CD4-positive, alpha-beta T cell (primary cell): ENCODE results near the gene ENOX1. TPM values are rescaled to one million over a fixed set of nuclear protein-coding genes. Genes with fewer than 3 reads are reported as not detected.

Experiments
- ATAC-seq: fragments of 200-7000 bp; cut with Tn5 transposase; one replicate; pipeline ENCODE4 v1.10.0; 2022; ENCODE audit warnings: mild to moderate bottlenecking; ENCODE audit not compliant: poor library complexity
- CTCF ChIA-PET: fragments of 350-600 bp; sonication (Branson Sonifier 250); formaldehyde crosslinking; loops from one replicate; lab custom pipeline; 2021; ENCODE audit warnings: antibody characterized with exemption, inconsistent platforms; lab: Charles Lee
- POLR2A ChIA-PET: fragments of 350-600 bp; sonication (Branson Sonifier 250); formaldehyde crosslinking; loops from one replicate; lab custom pipeline; 2021; ENCODE audit warnings: antibody characterized with exemption, inconsistent platforms; lab: Charles Lee
- DNase-seq, 14 experiments: peaks; one replicate each; pipeline ENCODE4 v3.0.0-alpha.2; 2013 to 2020; ENCODE audit warnings: mixed read lengths in 2 of 14
- H3K27ac ChIP-seq, 2 donors: one replicate each; pipeline versions ENCODE4 v1.5.1 to v1.7.0; 2013; ENCODE audit warnings: low read length in 2 of 2, low read depth in 1 of 2, mild to moderate bottlenecking in 1 of 2
- H3K27me3 ChIP-seq, 2 experiments: 1 replicate in 1 of 2; 2 replicates in 1 of 2; pipeline versions ENCODE4 v1.6.1 to v1.7.0; 2013; ENCODE audit warnings: low read length in 2 of 2, control low read depth in 1 of 2, mild to moderate bottlenecking in 1 of 2, moderate library complexity in 1 of 2; ENCODE audit not compliant: insufficient read depth in 2 of 2, control insufficient read depth in 1 of 2
- H3K36me3 ChIP-seq: one replicate; pipeline ENCODE4 v1.6.1; 2013; ENCODE audit warnings: low read length, control low read depth; ENCODE audit not compliant: insufficient read depth
- H3K4me1 ChIP-seq: one replicate; pipeline ENCODE4 v1.6.1; 2013; ENCODE audit warnings: low read length, control low read depth; ENCODE audit not compliant: insufficient read depth
- H3K4me3 ChIP-seq: one replicate; pipeline ENCODE4 v1.5.1; 2013; ENCODE audit warnings: mild to moderate bottlenecking, low read length, moderate library complexity
- H3K9me3 ChIP-seq, 2 experiments: 1 replicate in 1 of 2; 2 replicates in 1 of 2; pipeline versions ENCODE4 v1.6.1 to v1.7.0; 2013; ENCODE audit warnings: low read length in 2 of 2, mild to moderate bottlenecking in 2 of 2, control low read depth in 1 of 2, moderate library complexity in 1 of 2; ENCODE audit not compliant: control insufficient read depth in 1 of 2, insufficient read depth in 1 of 2
- H3K27ac Mint-ChIP-seq: one replicate; pipeline ENCODE4 v1.8.0; 2020; ENCODE audit warnings: mixed read lengths
- H3K27me3 Mint-ChIP-seq: one replicate; pipeline ENCODE4 v1.8.0; 2021; ENCODE audit warnings: mixed read lengths
- H3K36me3 Mint-ChIP-seq: one replicate; pipeline ENCODE4 v1.8.0; 2021; ENCODE audit warnings: low read depth, mixed read lengths
- H3K4me1 Mint-ChIP-seq: one replicate; pipeline ENCODE4 v1.8.0; 2021; ENCODE audit warnings: low read depth, mixed read lengths
- H3K4me3 Mint-ChIP-seq: one replicate; pipeline ENCODE4 v1.8.0; 2020; ENCODE audit warnings: mild to moderate bottlenecking, mixed read lengths
- H3K9me3 Mint-ChIP-seq: one replicate; pipeline ENCODE4 v1.8.0; 2020; ENCODE audit warnings: mixed read lengths
- intact Hi-C, 2 experiments: fragments of 100-400 bp; cut with DNase I in 1 of 2; cut with micrococcal nuclease in 1 of 2; formaldehyde crosslinking; loops; one replicate each; pipeline versions ENCODE4 v1.15.1 to v1.9.0; 2023 to 2025; cut with DNase I, micrococcal nuclease
- total RNA-seq, 174 experiments: library from RNA in 2 of 174; stranded (reverse) in 2 of 174; gene quantifications; one replicate each; pipeline ENCODE4 v1.2.3 and lab custom pipeline; 2021 to 2026
- TF ChIP-seq, protein P1 (sequence below): fragments of 200-600 bp; IDR thresholded peaks from one replicate; pipeline ENCODE4 v1.8.0; 2022; ENCODE audit warnings: antibody characterized with exemption, mild to moderate bottlenecking

Gene ENOX1
- total RNA-seq, 2 experiments from 2014 or later: not detected

DNA sequence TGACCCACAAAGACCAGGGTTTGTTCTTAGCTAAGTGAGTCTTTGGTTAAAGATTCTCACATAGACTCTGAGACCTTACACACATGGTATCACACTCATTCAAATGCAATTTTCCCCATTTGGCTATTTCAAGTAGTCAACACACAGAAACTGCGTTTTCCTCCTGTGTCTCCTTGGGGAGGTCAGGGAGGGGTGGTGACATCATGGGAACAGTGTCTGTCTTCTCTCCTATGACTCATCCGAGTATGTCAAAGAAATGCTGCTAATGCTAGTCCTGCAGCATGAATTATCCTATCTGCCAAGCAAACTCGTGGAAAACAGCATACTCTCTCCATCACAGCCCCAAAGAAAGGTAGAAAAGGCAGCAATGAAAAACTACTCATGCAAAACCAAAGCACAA lies 100.2 kb downstream of the ENOX1 start:
- Histone ChIP-seq H3K36me3 (no peaks in the 10 kb centered on the region), H3K27me3 (no peaks in the 10 kb centered on the region), H3K27ac (no peak overlapping the region), H3K4me3 (no peak overlapping the region), H3K9me3 (no peaks in the 10 kb centered on the region), H3K4me1 (no peaks in the 10 kb centered on the region)
- ATAC-seq: no peak
- H3K27me3 Mint-ChIP-seq: no peaks in the 10 kb centered on the region
- no peaks in the 10 kb centered on the region for H3K9me3 Mint-ChIP-seq
- no peak overlapping the region for H3K27ac Mint-ChIP-seq
- no peaks in the 10 kb centered on the region for H3K36me3 Mint-ChIP-seq
- no peaks in the 10 kb centered on the region for H3K4me1 Mint-ChIP-seq
- TF ChIP-seq, protein P1, sequence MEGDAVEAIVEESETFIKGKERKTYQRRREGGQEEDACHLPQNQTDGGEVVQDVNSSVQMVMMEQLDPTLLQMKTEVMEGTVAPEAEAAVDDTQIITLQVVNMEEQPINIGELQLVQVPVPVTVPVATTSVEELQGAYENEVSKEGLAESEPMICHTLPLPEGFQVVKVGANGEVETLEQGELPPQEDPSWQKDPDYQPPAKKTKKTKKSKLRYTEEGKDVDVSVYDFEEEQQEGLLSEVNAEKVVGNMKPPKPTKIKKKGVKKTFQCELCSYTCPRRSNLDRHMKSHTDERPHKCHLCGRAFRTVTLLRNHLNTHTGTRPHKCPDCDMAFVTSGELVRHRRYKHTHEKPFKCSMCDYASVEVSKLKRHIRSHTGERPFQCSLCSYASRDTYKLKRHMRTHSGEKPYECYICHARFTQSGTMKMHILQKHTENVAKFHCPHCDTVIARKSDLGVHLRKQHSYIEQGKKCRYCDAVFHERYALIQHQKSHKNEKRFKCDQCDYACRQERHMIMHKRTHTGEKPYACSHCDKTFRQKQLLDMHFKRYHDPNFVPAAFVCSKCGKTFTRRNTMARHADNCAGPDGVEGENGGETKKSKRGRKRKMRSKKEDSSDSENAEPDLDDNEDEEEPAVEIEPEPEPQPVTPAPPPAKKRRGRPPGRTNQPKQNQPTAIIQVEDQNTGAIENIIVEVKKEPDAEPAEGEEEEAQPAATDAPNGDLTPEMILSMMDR: no peak
- DNase-seq: no peak
- ChIA-PET POLR2A (no interaction called here), CTCF (interaction anchor here (1.2 kb wide), 1 partner anchor 12 kb away, joined by 3 read pairs; no protein-coding TSS in a partner anchor)
- no peak overlapping the region for H3K4me3 Mint-ChIP-seq
- intact Hi-C loops: no loop called here

DNA sequence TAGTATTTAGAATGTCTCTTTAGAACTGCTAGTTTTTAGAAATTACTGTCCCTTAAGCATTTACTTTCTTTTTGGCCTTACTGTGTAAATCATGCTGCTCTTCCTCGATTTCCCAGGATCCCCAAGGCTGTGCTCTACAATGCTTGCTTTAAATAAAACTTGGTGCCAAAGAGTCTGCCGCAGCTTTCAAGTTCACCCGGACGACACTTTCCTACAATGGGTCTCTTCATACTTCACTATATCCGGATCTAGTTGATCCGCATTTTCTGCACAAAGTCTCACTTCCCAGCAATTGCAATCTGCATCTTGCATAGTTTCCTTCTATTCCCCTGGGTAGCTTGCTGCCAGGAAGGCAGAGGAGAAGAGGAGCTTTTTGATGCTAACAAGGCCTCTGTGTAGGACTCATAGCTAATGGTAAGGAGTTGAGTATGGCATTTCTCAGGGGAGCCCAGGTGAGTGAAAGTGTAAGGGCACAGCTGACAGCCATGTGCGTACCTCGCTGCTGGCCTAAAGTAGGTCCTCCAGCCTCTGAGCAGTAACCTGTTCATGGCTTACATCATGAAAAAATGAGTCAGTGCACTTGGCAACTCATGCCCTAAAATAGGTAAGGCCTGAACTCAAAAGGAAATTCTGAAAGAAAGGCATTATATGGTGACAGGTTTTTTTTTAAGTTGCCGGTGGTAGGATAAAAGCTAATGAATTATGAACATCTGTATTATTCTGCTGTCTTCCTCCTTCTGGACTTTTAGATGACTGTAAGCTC lies 101.6 kb downstream of the ENOX1 start:
- no peaks in the 10 kb centered on the region for H3K36me3 ChIP-seq
- ATAC-seq (no peak), DNase-seq (no peak)
- no peak overlapping the region for H3K4me3 ChIP-seq
- H3K4me1 ChIP-seq: no peaks in the 10 kb centered on the region
- no peaks in the 10 kb centered on the region for H3K9me3 ChIP-seq
- intact Hi-C loops: no loop called here
- Mint-ChIP-seq H3K4me3 (no peak overlapping the region), H3K36me3 (no peaks in the 10 kb centered on the region), H3K9me3 (no peaks in the 10 kb centered on the region), H3K27me3 (no peaks in the 10 kb centered on the region), H3K27ac (no peak overlapping the region), H3K4me1 (no peaks in the 10 kb centered on the region)
- H3K27me3 ChIP-seq: no peaks in the 10 kb centered on the region
- ChIA-PET CTCF (interaction anchor here (1.2 kb wide), 1 partner anchor 14 kb away, joined by 3 read pairs; no protein-coding TSS in a partner anchor), POLR2A (no interaction called here)
- no peak overlapping the region for H3K27ac ChIP-seq
- TF ChIP-seq, protein P1: no peak

DNA sequence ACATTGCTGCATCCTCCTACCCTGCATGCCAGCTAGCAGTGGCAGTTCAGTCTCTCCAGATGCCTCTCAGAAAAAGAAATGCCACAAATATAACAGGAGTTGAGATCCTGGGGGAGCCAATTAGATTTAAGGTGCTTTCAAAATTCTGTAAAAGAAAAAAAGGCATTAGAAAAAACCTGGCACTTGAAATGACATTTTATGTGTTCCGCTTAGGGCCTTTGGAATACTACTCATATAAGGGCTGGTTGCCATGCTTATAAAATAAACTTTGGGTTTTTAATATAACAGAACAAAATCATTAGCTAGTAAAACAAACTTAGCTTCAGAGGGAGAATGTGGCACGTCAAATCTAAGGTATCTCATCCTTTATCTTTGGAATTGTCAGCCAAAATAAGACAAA lies 104.1 kb downstream of the ENOX1 start:
- no peaks in the 10 kb centered on the region for H3K36me3 ChIP-seq
- ChIA-PET CTCF (no interaction called here), POLR2A (no interaction called here)
- H3K27ac ChIP-seq: no peak overlapping the region
- no peaks in the 10 kb centered on the region for H3K27me3 ChIP-seq
- intact Hi-C loops: no loop called here
- Mint-ChIP-seq H3K27me3 (no peaks in the 10 kb centered on the region), H3K9me3 (no peaks in the 10 kb centered on the region), H3K4me1 (no peaks in the 10 kb centered on the region), H3K36me3 (no peaks in the 10 kb centered on the region), H3K27ac (no peak overlapping the region), H3K4me3 (no peak overlapping the region)
- no peaks in the 10 kb centered on the region for H3K4me1 ChIP-seq
- H3K9me3 ChIP-seq: no peaks in the 10 kb centered on the region
- TF ChIP-seq, protein P1: no peak
- DNase-seq (no peak), ATAC-seq (no peak)
- no peak overlapping the region for H3K4me3 ChIP-seq
